Aorta (tissue), 5 donors: ENCODE data around the gene TMEM9. TPM values are rescaled to one million over a fixed set of nuclear protein-coding genes. Genes with fewer than 3 reads are reported as not detected.

Source experiments
- ATAC-seq: fragments of 200-7000 bp; cut with Tn5 transposase; one replicate; pipeline ENCODE4 v1.9.1; 2022; ENCODE audit warnings: moderate library complexity; ENCODE audit not compliant: low FRiP score
- DNase-seq, 2 donors: peaks; one replicate each; pipeline ENCODE4 v3.0.0-alpha.2; 2020
- H3K27ac ChIP-seq, 2 donors: one replicate each; pipeline ENCODE4 v1.5.1; 2013; ENCODE audit warnings: low read length in 2 of 2, mild to moderate bottlenecking in 2 of 2, moderate library complexity in 2 of 2, control low read depth in 1 of 2, inconsistent platforms in 1 of 2, low read depth in 1 of 2
- H3K27me3 ChIP-seq, 2 donors: one replicate each; pipeline ENCODE4 v1.6.1; 2013; ENCODE audit warnings: control low read depth in 1 of 2, low read length in 1 of 2, mild to moderate bottlenecking in 1 of 2, moderate library complexity in 1 of 2; ENCODE audit not compliant: insufficient read depth in 2 of 2, control insufficient read depth in 1 of 2
- H3K36me3 ChIP-seq, 2 donors: one replicate each; pipeline ENCODE4 v1.6.1; 2013; ENCODE audit warnings: control low read depth in 1 of 2, low read length in 1 of 2, mild to moderate bottlenecking in 1 of 2; ENCODE audit not compliant: insufficient read depth in 2 of 2, control insufficient read depth in 1 of 2
- H3K4me1 ChIP-seq, 2 donors: one replicate each; pipeline ENCODE4 v1.6.1; 2013; ENCODE audit warnings: low read length in 2 of 2, control low read depth in 1 of 2, mild to moderate bottlenecking in 1 of 2, moderate library complexity in 1 of 2; ENCODE audit not compliant: insufficient read depth in 2 of 2, control insufficient read depth in 1 of 2
- H3K4me3 ChIP-seq, 2 donors: one replicate each; pipeline ENCODE4 v1.5.1; 2013; ENCODE audit warnings: low read length in 2 of 2, control low read depth in 1 of 2, mild to moderate bottlenecking in 1 of 2
- H3K9me3 ChIP-seq: one replicate; pipeline ENCODE4 v1.6.1; 2013; ENCODE audit warnings: mild to moderate bottlenecking, low read length; ENCODE audit not compliant: control insufficient read depth
- WGBS, 2 donors: extraction: QIAGEN DNeasy Blood & Tissue Kit; methylation state at CpG; one replicate each; pipeline ENCODE4 v1.1.7; 2013; 5-methylcytosine and 5-hydroxymethylcytosine counted together
- intact Hi-C, 2 donors: fragments of 100-400 bp; cut with DNase I; formaldehyde crosslinking; loops; one replicate each; pipeline versions ENCODE4 v1.14.2 to v1.15.0; 2022
- polyA plus RNA-seq, 2 donors: library from polyadenylated mRNA; stranded (reverse); fragments of 200-250 nt; gene quantifications; one replicate each; pipeline ENCODE4 v1.2.3, GENCODE V29; 2013
- total RNA-seq, 2 donors: library from RNA; stranded (reverse); fragmentation: NEBNext Ultra II Directional; extraction: Animal tissue kit (Norgen Biotek cat#: 25700); gene quantifications; one replicate each; pipeline ENCODE4 v1.2.1, GENCODE V29; 2021
- donor health status: healthy with polysubstance abuse.
- donor health status: Bipolar disorder and iron deficiency.
- donor health status: DM: no; HTN: no; CAD: no.
- donor health status: DM: no; HTN: no; CAD: no.
- donor health status: DM: yes; HTN: yes; CAD: no.

Gene TMEM9
- total and polyA plus RNA-seq, 4 donors = 36.3 to 77.7 (median 45.2) TPM

- Histone ChIP-seq H3K4me1 (peaks cover 0 to 5% of the 10 kb centered on the region in 2 donors), H3K9me3 (no peaks in the 10 kb centered on the region), H3K27ac (no peak overlapping the region), H3K27me3 (no peaks in the 10 kb centered on the region), H3K4me3 (no peak overlapping the region), H3K36me3 (peaks cover 0 to 4% of the 10 kb centered on the region in 2 donors)
- 81 to 83% methylated on average over 10 of the region's 10 CpGs for WGBS, 2 donors
- intact Hi-C loops = no loop called here
- DNase-seq = peak in 1 of 2 donors; percentile 34
- ATAC-seq = no peak
These were observed 13.9 kb downstream of the TMEM9 start for GRCh38 chr1:201140235-201140940.

DNA sequence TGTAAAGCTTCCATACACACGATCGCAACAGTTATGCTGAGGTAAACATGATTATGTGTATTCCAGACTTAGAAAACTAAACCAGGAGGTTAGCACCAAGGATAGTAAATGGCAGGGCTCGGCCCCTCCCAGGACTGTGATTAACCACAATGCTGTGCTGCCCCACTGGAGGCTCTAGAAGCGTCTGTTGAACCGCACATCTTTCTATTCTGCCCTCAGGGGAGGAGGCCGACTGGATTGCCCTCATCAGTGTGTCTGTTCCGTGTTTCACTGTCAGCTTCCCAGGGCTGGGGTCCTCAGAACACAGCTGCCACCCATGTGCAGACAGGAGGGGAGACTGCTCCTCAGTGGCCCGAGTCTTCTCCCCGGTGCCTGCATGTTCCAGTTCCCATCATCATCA is 14.5 kb downstream of the TMEM9 start:
- Histone ChIP-seq H3K4me3 (no peak overlapping the region), H3K9me3 (no peaks in the 10 kb centered on the region), H3K36me3 (peaks cover 0 to 8% of the 10 kb centered on the region in 2 donors), H3K27ac (no peak overlapping the region), H3K27me3 (no peaks in the 10 kb centered on the region), H3K4me1 (peaks cover 0 to 5% of the 10 kb centered on the region in 2 donors)
- no peak for ATAC-seq
- intact Hi-C loops = no loop called here
- DNase-seq = peak in 1 of 2 donors; percentile 35
- WGBS, 2 donors = 94 to 95% methylated on average over 9 of the region's 9 CpGs

DNA sequence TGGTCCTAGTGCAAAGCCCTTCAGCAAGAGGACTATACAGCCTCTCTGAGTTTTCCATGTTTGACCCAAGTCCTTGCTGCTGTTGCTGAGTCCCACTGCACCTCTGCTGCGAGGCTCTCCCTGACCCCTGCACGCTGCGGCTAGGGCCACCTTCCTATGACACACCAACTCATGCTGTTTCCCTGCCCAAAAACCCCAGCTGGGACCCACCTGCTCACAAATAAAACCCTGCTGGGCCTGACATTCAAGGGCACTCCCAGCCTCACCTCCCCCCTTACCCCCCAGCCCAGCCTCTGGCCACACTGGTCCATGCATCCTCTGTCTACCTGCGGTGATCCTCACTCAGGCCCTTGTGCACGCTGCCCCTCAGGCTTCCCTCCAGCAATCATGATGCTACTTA is 15.0 kb downstream of the TMEM9 start:
- peak; percentile 28 to 68 for DNase-seq
- ATAC-seq = no peak
- 99 to 100% methylated on average over 5 of the region's 5 CpGs for WGBS, 2 donors
- Histone ChIP-seq H3K27me3 (no peaks in the 10 kb centered on the region), H3K9me3 (no peaks in the 10 kb centered on the region), H3K36me3 (peaks cover 0 to 8% of the 10 kb centered on the region in 2 donors), H3K27ac (no peak overlapping the region), H3K4me1 (peaks cover 0 to 5% of the 10 kb centered on the region in 2 donors), H3K4me3 (no peak overlapping the region)
- intact Hi-C loops = no loop called here

DNA sequence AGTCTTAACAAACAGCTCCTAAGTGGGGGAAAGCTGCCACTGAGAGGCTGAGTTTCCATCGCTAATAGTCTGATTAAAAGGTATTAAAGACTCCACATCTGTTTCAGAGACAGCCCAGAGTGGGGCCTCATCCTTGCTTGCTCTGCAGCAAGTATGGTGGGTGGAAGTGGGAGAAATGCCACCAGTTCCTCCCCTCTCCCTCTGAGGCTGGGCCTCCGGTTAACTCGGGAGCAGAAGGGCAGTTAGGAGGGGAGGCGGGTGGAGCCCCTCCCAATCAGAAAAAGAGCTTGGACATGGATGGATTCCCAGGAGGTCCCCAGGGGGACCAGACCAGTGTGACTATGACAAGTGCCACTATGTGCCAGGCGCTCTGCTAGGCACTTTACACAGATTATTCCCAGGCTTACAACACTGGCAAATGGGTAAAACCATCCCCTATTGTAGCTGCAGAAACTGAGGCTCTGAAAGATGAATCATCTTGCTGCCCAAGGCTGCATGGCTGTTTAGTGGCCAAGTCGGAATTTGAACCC is 15.9 kb downstream of the TMEM9 start:
- DNase-seq = peak; percentile 30 to 36
- intact Hi-C loops = no loop called here
- Histone ChIP-seq H3K36me3 (peaks cover 0 to 6% of the 10 kb centered on the region in 2 donors), H3K4me1 (peaks cover 0 to 5% of the 10 kb centered on the region in 2 donors), H3K4me3 (no peak overlapping the region), H3K27me3 (no peaks in the 10 kb centered on the region), H3K9me3 (no peaks in the 10 kb centered on the region), H3K27ac (peak overlapping the region in 1 of 2 donors; percentile 55)
- WGBS, 2 donors = 56% methylated on average over 6 of the region's 6 CpGs
- peak; percentile 13 for ATAC-seq

- H3K4me3 ChIP-seq = no peak overlapping the region
- H3K27ac ChIP-seq = peak overlapping the region in 1 of 2 donors; percentile 55
- intact Hi-C loops = no loop called here
- H3K4me1 ChIP-seq = peaks cover 0 to 5% of the 10 kb centered on the region in 2 donors
- ATAC-seq (peak; percentile 80), DNase-seq (peak; percentile 89 to 93)
- WGBS, 2 donors = 30 to 37% methylated on average over 6 of the region's 6 CpGs
- peaks cover 0 to 5% of the 10 kb centered on the region in 2 donors for H3K36me3 ChIP-seq
- no peaks in the 10 kb centered on the region for H3K27me3 ChIP-seq
- no peaks in the 10 kb centered on the region for H3K9me3 ChIP-seq
These were observed 16.5 kb downstream of the TMEM9 start for GRCh38 chr1:201137579-201138310.

DNA sequence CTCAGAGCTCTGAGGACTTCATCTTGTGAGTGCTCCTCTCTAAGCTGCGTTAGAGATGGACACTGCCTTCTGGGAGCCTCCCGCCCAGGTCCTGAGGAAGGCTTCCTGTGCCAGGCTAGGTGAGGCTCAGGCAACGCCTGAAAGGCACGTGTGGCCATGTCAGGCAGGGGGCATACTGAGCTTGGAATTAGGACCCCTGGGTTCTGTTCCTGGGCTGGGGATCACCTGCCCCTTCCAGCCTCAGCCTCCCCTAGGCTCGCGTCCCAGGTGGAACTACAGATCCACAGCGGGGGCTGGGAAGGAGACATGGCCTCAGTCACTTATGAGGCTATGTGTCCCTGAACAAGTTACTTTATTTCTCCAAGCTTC is 17.3 kb downstream of the TMEM9 start:
- peak; percentile 21 to 34 for DNase-seq
- H3K27me3 ChIP-seq = no peaks in the 10 kb centered on the region
- H3K36me3 ChIP-seq = peaks cover 0 to 5% of the 10 kb centered on the region in 2 donors
- WGBS, 2 donors = 86 to 90% methylated on average over 7 of the region's 7 CpGs
- H3K9me3 ChIP-seq = no peaks in the 10 kb centered on the region
- H3K27ac ChIP-seq = peak overlapping the region in 1 of 2 donors; percentile 46
- intact Hi-C loops = no loop called here
- peaks cover 0 to 5% of the 10 kb centered on the region in 2 donors for H3K4me1 ChIP-seq
- H3K4me3 ChIP-seq = no peak overlapping the region
- no peak for ATAC-seq

GRCh38 chr1:201136355-201137023 is 17.8 kb downstream of the TMEM9 start:
- DNase-seq = peak in 1 of 2 donors; percentile 19
- Histone ChIP-seq H3K9me3 (no peaks in the 10 kb centered on the region), H3K4me3 (no peak overlapping the region), H3K27me3 (no peaks in the 10 kb centered on the region), H3K36me3 (peaks cover 0 to 5% of the 10 kb centered on the region in 2 donors), H3K27ac (no peak overlapping the region), H3K4me1 (peaks cover 0 to 5% of the 10 kb centered on the region in 2 donors)
- intact Hi-C loops = no loop called here
- ATAC-seq = no peak
- 90% methylated on average over 8 of the region's 8 CpGs for WGBS, 2 donors

DNA sequence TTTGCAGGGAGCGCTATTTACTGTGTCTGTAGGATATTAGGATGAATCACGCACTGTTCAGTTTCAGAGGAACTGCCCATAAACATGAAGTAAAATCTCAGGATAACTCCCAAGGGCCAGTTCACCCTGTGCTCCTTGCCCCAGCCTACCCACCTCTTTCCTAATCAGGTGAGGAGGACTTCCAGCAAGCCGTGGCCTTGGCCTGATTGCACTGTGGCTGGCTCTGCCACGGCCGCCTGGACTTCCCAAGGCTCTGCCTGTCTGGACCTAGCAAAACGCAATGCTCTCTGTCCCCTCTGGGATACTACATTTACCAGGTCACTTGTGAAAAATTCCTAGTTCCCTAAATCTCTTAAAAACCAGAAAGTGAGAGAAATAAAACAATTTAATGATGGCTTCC is 19.9 kb downstream of the TMEM9 start:
- intact Hi-C loops = no loop called here
- H3K36me3 ChIP-seq = peaks cover 0 to 5% of the 10 kb centered on the region in 2 donors
- DNase-seq (no peak), ATAC-seq (no peak)
- no peaks in the 10 kb centered on the region for H3K9me3 ChIP-seq
- H3K27me3 ChIP-seq = no peaks in the 10 kb centered on the region
- no peak overlapping the region for H3K27ac ChIP-seq
- no peak overlapping the region for H3K4me3 ChIP-seq
- H3K4me1 ChIP-seq = peaks cover 0 to 5% of the 10 kb centered on the region in 2 donors
- WGBS, 2 donors = 94 to 95% methylated on average over 6 of the region's 6 CpGs
